Neuronal stem cell (in vitro differentiated cells): ENCODE measurements around the gene DOCK8.
"Not testable (repeated sequence)": the region's sequence is repeated elsewhere in the genome, so short reads cannot be mapped to it uniquely, and the experiment has no call there.

ENCODE experiments used
- DNase-seq: peaks from one replicate; pipeline ENCODE4 v3.0.0-alpha.2; 2013; ENCODE audit warnings: low spot score
- H2AFZ ChIP-seq: one replicate; pipeline ENCODE4 v1.6.1; 2013; ENCODE audit warnings: mild to moderate bottlenecking, low read length, inconsistent platforms
- H2AK5ac ChIP-seq: 2 replicates; pipeline ENCODE4 v1.6.1; 2013; ENCODE audit warnings: low read depth, mild to moderate bottlenecking, inconsistent platforms, low read length, moderate library complexity, mixed read lengths
- H2BK120ac ChIP-seq: 2 replicates; pipeline ENCODE4 v1.6.1; 2013; ENCODE audit warnings: low read depth, mild to moderate bottlenecking, inconsistent platforms, low read length, moderate library complexity, mixed read lengths
- H2BK12ac ChIP-seq: one replicate; pipeline ENCODE4 v1.6.1; 2013; ENCODE audit warnings: low read length, inconsistent platforms
- H2BK15ac ChIP-seq: 2 replicates; pipeline ENCODE4 v1.6.1; 2013; ENCODE audit warnings: mild to moderate bottlenecking, low read length, inconsistent platforms, mixed read lengths
- H2BK5ac ChIP-seq: one replicate; pipeline ENCODE4 v1.6.1; 2013; ENCODE audit warnings: inconsistent platforms, mild to moderate bottlenecking, low read length, moderate library complexity
- H3K14ac ChIP-seq: one replicate; pipeline ENCODE4 v1.6.1; 2013; ENCODE audit warnings: low read length, inconsistent platforms
- H3K18ac ChIP-seq: 2 replicates; pipeline ENCODE4 v1.6.1; 2013; ENCODE audit warnings: low read length, inconsistent platforms
- H3K23ac ChIP-seq: 2 replicates; pipeline ENCODE4 v1.6.1; 2013; ENCODE audit warnings: low read depth, mild to moderate bottlenecking, mixed read lengths, low read length, inconsistent platforms; ENCODE audit not compliant: poor library complexity
- H3K27ac ChIP-seq: replicated peaks from 3 replicates; pipeline ENCODE4 v1.5.1; 2013; ENCODE audit warnings: low read length, inconsistent platforms
- H3K27me3 ChIP-seq, 3 experiments: 2 replicates each; pipeline ENCODE4 v1.6.1; 2013; ENCODE audit warnings: low read length in 3 of 3, mild to moderate bottlenecking in 2 of 3, inconsistent platforms in 1 of 3, low read depth in 1 of 3, mixed read lengths in 1 of 3, moderate library complexity in 1 of 3; ENCODE audit not compliant: control insufficient read depth in 3 of 3, insufficient read depth in 3 of 3
- H3K36me3 ChIP-seq, 2 donors: replicated peaks in 1 of 2; 2 replicates each; pipeline ENCODE4 v1.6.1; 2013; ENCODE audit warnings: low read length in 2 of 2; ENCODE audit not compliant: control insufficient read depth in 2 of 2, insufficient read depth in 2 of 2
- H3K4ac ChIP-seq: 2 replicates; pipeline ENCODE4 v1.6.1; 2013; ENCODE audit warnings: inconsistent platforms, mild to moderate bottlenecking, low read length, moderate library complexity
- H3K4me1 ChIP-seq, 2 donors: 1 replicate in 1 of 2; 2 replicates in 1 of 2; pipeline ENCODE4 v1.6.1; 2013; ENCODE audit warnings: low read length in 2 of 2, low read depth in 1 of 2; ENCODE audit not compliant: control insufficient read depth in 2 of 2, insufficient read depth in 1 of 2
- H3K4me2 ChIP-seq: one replicate; pipeline ENCODE4 v1.6.1; 2013; ENCODE audit warnings: mild to moderate bottlenecking, low read length, inconsistent platforms; ENCODE audit not compliant: insufficient read depth, poor library complexity, severe bottlenecking
- H3K4me3 ChIP-seq, 2 donors: 2 replicates each; pipeline ENCODE4 v1.5.1; 2013; ENCODE audit warnings: low read length in 2 of 2, mild to moderate bottlenecking in 2 of 2, inconsistent platforms in 1 of 2, moderate library complexity in 1 of 2
- H3K79me1 ChIP-seq: one replicate; pipeline ENCODE4 v1.6.1; 2013; ENCODE audit warnings: low read depth, mild to moderate bottlenecking, inconsistent platforms, low read length, moderate library complexity
- H3K9ac ChIP-seq: one replicate; pipeline ENCODE4 v1.6.1; 2013; ENCODE audit warnings: mild to moderate bottlenecking, low read depth, low read length, inconsistent platforms; ENCODE audit not compliant: poor library complexity
- H3K9me3 ChIP-seq, 2 donors: replicated peaks in 1 of 2; 2 replicates each; pipeline versions ENCODE3 to v1.6.1; 2013; ENCODE audit warnings: low read length in 2 of 2, mild to moderate bottlenecking in 2 of 2, inconsistent platforms in 1 of 2, low read depth in 1 of 2, mixed read lengths in 1 of 2, moderate library complexity in 1 of 2; ENCODE audit not compliant: control insufficient read depth in 2 of 2, insufficient read depth in 1 of 2
- H4K8ac ChIP-seq: one replicate; pipeline ENCODE4 v1.6.1; 2013; ENCODE audit warnings: low read depth, mild to moderate bottlenecking, inconsistent platforms, low read length, moderate library complexity
- H4K91ac ChIP-seq: one replicate; pipeline ENCODE4 v1.6.1; 2013; ENCODE audit warnings: low read length, low read depth, mild to moderate bottlenecking, inconsistent platforms; ENCODE audit not compliant: poor library complexity
- WGBS, 2 donors: extraction: QIAGEN DNeasy Blood & Tissue Kit; methylation state at CpG; one replicate each; pipeline ENCODE4 v1.1.7; 2013; ENCODE audit warnings: missing lambda C conversion rate in 2 of 2, mixed read lengths in 1 of 2; ENCODE audit not compliant: insufficient read length in 2 of 2, insufficient replicate concordance in 1 of 2; ENCODE audit errors: extremely low coverage in 2 of 2; 5-methylcytosine and 5-hydroxymethylcytosine counted together

DOCK8 gene

DNA sequence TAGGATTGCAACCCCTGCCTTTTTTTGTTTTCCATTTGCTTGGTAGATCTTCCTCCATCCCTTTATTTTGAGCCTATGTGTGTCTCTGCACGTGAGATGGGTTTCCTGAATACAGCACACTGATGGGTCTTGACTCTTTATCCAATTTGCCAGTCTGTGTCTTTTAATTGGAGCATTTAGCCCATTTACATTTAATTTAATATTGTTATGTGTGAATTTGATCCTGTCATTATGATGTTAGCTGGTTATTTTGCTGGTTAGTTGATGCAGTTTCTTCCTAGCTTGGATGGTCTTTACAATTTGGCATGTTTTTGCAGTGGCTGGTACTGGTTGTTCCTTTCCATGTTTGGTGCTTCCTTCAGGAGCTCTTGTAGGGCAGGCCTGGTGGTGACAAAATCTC, 19.0 kb downstream of the DOCK8 start:
- not testable (repeated sequence) for H3K27ac ChIP-seq, H3K27me3 ChIP-seq, H3K23ac ChIP-seq, H4K8ac ChIP-seq, H3K36me3 ChIP-seq, H3K79me1 ChIP-seq, H3K4me2 ChIP-seq, H2BK12ac ChIP-seq, H2BK120ac ChIP-seq, H3K9me3 ChIP-seq, H2BK15ac ChIP-seq, H3K4me3 ChIP-seq, H2BK5ac ChIP-seq, H3K4me1 ChIP-seq, H2AK5ac ChIP-seq, H2AFZ ChIP-seq, H3K4ac ChIP-seq, DNase-seq, H3K18ac ChIP-seq, H4K91ac ChIP-seq, H3K14ac ChIP-seq, H3K9ac ChIP-seq
- WGBS, 2 donors: no CpG with 5 or more reads among the region's 1 CpG

DNA sequence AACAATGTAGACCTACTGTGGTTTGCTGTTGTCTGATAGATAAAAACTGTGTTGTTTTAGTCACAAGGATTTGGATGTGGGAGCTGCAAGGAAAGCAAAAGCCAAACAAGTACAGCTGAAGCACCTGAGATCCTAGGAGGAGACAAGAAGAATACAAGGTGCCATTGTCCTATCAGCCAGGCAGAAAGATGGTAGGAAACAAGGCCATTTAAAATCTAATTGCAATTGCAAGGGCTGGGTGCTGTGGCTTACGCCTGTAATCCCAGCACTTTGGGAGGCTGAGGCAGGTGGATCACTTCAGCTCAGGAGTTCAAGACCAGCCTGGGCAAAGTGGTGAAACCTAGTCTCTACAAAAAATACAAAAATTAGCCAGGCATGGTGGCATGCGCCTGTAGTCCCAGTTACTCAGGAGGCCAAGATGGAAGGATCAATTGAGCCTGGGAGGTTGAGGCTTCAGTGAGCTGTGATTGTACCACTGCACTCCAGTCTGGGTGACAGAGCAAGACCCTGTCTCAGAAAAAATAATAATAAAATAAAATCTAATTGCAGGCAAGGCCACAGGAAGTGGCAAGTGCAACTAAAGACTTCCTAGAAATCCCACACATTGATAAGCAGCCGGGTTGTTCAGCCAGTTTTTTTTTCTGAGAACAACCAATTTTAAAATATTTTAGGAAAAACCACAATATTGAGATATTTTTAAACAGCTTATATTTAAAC, 22.6 kb downstream of the DOCK8 start:
- Histone ChIP-seq H2AK5ac (no peak overlapping the region), H3K36me3 (no peaks in the 10 kb centered on the region)
- no peak for DNase-seq

DNA sequence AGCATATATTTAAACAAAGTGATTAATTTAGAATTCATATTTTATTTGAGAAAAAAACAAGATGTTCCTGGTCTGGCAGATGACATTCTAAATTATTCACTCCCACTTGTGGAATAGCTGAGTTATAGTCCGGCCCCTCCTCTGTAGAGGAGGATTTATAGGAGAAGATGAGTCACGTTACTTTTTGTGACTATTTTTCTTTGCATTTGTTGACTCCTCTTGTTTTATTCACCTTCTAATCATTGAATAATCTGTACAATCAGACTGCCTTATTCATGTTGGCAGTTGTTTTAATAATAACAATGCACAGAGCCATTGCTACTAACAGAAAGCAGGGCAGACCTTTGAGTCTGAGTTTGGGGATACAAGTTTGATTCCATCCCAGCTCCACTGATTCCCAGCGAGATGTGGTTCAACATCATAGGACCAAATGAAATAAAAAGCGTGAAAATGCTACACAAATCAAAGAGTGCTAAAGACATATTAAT, 23.2 kb downstream of the DOCK8 start:
- Histone ChIP-seq H2BK12ac (no peak overlapping the region), H3K4me1 (no peaks in the 10 kb centered on the region), H3K9me3 (no peaks in the 10 kb centered on the region), H2AFZ (no peak overlapping the region), H3K4me3 (no peak overlapping the region), H4K8ac (no peak overlapping the region), H3K9ac (no peak overlapping the region), H3K4me2 (no peak overlapping the region), H3K23ac (no peak overlapping the region), H3K27ac (no peak overlapping the region), H2AK5ac (no peak overlapping the region), H2BK5ac (no peak overlapping the region), H3K4ac (no peak overlapping the region), H4K91ac (no peak overlapping the region), H3K79me1 (no peaks in the 10 kb centered on the region), H3K36me3 (no peaks in the 10 kb centered on the region), H2BK15ac (no peak overlapping the region), H2BK120ac (no peak overlapping the region), H3K27me3 (no peaks in the 10 kb centered on the region), H3K18ac (no peak overlapping the region), H3K14ac (no peak overlapping the region)
- WGBS, 2 donors: no CpG with 5 or more reads among the region's 4 CpGs
- DNase-seq: no peak

More for the DNA sequence above, 22.6 kb downstream of the DOCK8 start:
- H2BK12ac ChIP-seq: no peak overlapping the region
- H3K79me1 ChIP-seq: no peaks in the 10 kb centered on the region
- no peak overlapping the region for H2BK120ac ChIP-seq
- no peak overlapping the region for H3K4me2 ChIP-seq
- no peak overlapping the region for H3K9ac ChIP-seq
- H3K27me3 ChIP-seq: no peaks in the 10 kb centered on the region
- no peaks in the 10 kb centered on the region for H3K4me1 ChIP-seq
- no peaks in the 10 kb centered on the region for H3K9me3 ChIP-seq
- no CpG with 5 or more reads among the region's 3 CpGs for WGBS, 2 donors
- H3K4ac ChIP-seq: no peak overlapping the region
- no peak overlapping the region for H3K27ac ChIP-seq
- no peak overlapping the region for H3K14ac ChIP-seq
- no peak overlapping the region for H3K23ac ChIP-seq
- H4K8ac ChIP-seq: no peak overlapping the region
- H3K18ac ChIP-seq: no peak overlapping the region
- no peak overlapping the region for H2BK15ac ChIP-seq
- H2BK5ac ChIP-seq: no peak overlapping the region
- H3K4me3 ChIP-seq: no peak overlapping the region
- H4K91ac ChIP-seq: no peak overlapping the region
- no peak overlapping the region for H2AFZ ChIP-seq

DNA sequence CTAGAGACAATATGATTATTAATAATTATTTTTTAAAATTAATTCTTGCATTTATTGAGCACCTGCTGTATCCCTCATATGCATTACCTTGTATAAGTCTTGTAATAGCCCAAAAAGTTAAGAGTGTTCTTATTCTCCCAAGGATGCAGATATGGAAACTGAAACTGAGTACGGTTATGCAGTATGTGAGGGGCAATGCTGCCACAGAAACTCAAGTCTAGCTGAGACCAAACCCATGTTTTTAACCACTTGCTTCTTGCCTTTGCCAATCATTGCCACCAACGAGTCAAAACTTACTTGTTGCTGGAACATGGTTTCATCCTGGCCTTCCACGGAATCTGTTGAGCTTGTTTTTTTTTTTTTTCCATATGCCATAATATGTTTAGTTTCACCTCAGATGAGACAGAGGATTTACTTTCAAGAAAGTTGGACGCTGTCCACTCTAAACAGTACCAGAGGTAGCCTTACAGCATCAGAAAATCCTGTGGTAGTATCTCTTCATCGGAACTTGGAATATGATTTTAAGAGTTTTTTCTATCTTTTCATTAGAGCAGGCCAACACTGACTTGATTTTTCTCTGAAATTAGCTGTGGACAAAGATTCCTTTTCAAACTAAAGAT, 27.9 kb downstream of the DOCK8 start:
- Histone ChIP-seq H3K9me3 (no peaks in the 10 kb centered on the region), H3K27ac (no peak overlapping the region), H2AK5ac (no peak overlapping the region), H4K8ac (no peak overlapping the region), H2BK5ac (no peak overlapping the region), H2BK12ac (no peak overlapping the region), H3K4me3 (no peak overlapping the region), H3K4ac (no peak overlapping the region), H3K14ac (no peak overlapping the region), H3K23ac (no peak overlapping the region), H3K18ac (no peak overlapping the region), H3K9ac (no peak overlapping the region), H3K4me2 (no peak overlapping the region), H3K79me1 (no peaks in the 10 kb centered on the region), H3K4me1 (no peaks in the 10 kb centered on the region), H2BK15ac (no peak overlapping the region), H2BK120ac (no peak overlapping the region), H3K36me3 (no peaks in the 10 kb centered on the region), H3K27me3 (no peaks in the 10 kb centered on the region), H2AFZ (no peak overlapping the region), H4K91ac (no peak overlapping the region)
- no peak for DNase-seq
- WGBS, 2 donors: no CpG with 5 or more reads among the region's 5 CpGs
